ENCODE data around the gene C2CD4B.

C2CD4B gene

DNA sequence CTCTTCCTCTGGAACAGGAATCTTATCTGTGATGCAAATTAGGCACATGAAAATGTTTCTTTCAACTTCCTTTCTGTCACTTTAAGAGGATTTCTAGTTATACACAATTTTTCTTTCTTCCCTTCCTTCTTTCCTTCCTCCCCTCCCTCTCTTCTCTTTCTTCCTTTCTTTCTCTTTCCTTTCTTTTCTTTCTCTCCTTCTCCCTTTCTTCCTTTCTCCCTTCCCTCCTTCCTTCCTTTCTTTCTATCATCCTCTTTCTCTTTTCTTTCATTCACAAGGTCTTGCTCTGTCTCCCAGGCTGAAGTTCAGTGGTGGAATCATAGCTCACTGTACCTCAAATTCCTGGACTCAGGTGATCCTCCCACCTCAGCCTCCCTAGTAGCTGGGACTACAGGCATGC, 18.0 kb upstream of the C2CD4B start:
- no peak overlapping the region for H3K4me3 ChIP-seq (ENCODE audit: control insufficient read depth, low read depth, low read length)
- no peak for TF ChIP-seq CTCF (conservative IDR thresholded peaks at IDR 0.05; ENCODE audit: control insufficient read depth, insufficient read depth, low read depth, low read length)
- DNase-seq (ENCODE audit: low read depth) = no peak

DNA sequence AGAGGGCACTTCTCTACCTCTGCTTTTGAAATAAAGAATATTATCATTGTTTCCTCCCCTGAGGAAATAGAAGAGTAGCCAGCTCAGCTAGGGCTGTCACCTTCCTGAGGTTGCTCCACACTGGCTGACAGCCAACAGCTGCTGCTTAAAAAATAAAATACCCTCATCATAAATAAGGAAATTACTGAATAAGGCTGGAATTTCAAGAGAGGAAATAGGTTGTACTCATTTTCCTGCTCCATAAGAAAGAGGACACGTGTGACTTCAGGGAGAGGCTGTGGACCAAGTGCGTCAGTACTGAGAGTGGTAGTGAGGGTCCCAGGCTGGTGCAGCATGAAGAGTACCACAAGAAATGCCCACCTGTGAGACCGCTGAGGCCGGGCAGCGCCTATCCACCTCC, 8.1 kb upstream of the C2CD4B start:
- no peak for DNase-seq (ENCODE audit: low read depth)
- TF ChIP-seq CTCF (conservative IDR thresholded peaks at IDR 0.05; ENCODE audit: control insufficient read depth, insufficient read depth, low read depth, low read length) = no peak
- no peak overlapping the region for H3K4me3 ChIP-seq (ENCODE audit: control insufficient read depth, low read depth, low read length)

- no peak overlapping the region for H3K4me3 ChIP-seq (ENCODE audit: control insufficient read depth, low read depth, low read length)
- TF ChIP-seq CTCF (conservative IDR thresholded peaks at IDR 0.05; ENCODE audit: control insufficient read depth, insufficient read depth, low read depth, low read length) = no peak
- DNase-seq (ENCODE audit: low read depth) = no peak
Observed at GRCh38 chr15:62171882-62172281, 6.8 kb upstream of the C2CD4B start.

DNA sequence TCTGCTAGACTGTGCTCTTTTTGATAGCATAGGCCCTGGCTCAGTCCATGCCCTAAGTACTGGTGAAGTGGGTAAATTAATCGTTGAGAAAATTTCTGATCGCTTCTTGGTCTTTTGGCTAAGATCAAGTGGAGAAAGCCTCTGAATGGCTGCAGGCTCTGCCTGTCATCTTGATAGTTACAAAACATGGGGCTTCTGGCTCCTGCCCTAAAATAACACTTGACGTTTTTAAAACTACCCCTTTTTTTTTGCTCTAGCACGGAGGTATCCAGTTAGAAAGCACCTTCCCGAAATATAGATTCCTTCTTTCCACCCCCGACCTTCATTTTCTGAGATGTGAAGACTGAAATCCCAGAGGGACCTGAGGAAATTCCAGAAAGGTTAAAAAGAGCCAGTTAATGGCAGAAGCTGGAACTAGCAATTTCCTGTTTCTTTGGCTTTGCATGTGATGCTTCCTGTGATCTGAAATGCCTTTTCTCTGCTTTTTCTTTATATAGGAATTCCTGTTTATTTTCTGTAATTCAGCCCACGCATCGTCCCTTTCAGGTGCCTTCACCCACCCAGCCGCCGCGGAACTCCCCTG, 799 bp upstream of the C2CD4B start:
- no peak for TF ChIP-seq CTCF (conservative IDR thresholded peaks at IDR 0.05; ENCODE audit: control insufficient read depth, insufficient read depth, low read depth, low read length)
- H3K4me3 ChIP-seq (ENCODE audit: control insufficient read depth, low read depth, low read length) = no peak overlapping the region
- DNase-seq (ENCODE audit: low read depth) = peak; percentile 8

GRCh38 chr15:62164396-62165103, 535 bp downstream of the C2CD4B start:
- DNase-seq (ENCODE audit: low read depth) = no peak
- no peak for TF ChIP-seq CTCF (conservative IDR thresholded peaks at IDR 0.05; ENCODE audit: control insufficient read depth, insufficient read depth, low read depth, low read length)

DNA sequence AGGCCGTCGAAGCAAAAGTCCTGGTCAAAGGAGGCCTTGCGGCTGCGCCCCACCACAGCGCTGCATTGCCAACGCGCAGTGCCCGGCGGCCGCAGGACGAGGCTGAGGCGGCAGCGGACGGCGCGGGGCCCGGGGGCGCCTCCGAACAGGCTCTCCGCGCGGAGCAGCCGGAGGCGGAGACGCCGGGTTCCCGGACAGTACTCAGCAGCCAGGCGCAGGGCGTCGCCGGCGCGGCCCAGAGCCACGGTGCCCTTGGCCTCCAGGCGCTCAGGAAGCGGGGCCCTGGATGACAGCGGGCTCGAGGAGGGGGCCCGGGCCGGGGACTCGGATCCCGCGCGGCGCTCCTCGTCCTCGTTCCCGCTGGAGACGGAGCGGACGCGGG, 1.1 kb downstream of the C2CD4B start:
- no peak overlapping the region for H3K4me3 ChIP-seq (ENCODE audit: control insufficient read depth, low read depth, low read length)
- no peak for TF ChIP-seq CTCF (conservative IDR thresholded peaks at IDR 0.05; ENCODE audit: control insufficient read depth, insufficient read depth, low read depth, low read length)
- no peak for DNase-seq (ENCODE audit: low read depth)

More at GRCh38 chr15:62164396-62165103, 535 bp downstream of the C2CD4B start:
- no peak overlapping the region for H3K4me3 ChIP-seq (ENCODE audit: control insufficient read depth, low read depth, low read length)
